ENCODE results near the gene RAD51B.

Gene RAD51B

DNA sequence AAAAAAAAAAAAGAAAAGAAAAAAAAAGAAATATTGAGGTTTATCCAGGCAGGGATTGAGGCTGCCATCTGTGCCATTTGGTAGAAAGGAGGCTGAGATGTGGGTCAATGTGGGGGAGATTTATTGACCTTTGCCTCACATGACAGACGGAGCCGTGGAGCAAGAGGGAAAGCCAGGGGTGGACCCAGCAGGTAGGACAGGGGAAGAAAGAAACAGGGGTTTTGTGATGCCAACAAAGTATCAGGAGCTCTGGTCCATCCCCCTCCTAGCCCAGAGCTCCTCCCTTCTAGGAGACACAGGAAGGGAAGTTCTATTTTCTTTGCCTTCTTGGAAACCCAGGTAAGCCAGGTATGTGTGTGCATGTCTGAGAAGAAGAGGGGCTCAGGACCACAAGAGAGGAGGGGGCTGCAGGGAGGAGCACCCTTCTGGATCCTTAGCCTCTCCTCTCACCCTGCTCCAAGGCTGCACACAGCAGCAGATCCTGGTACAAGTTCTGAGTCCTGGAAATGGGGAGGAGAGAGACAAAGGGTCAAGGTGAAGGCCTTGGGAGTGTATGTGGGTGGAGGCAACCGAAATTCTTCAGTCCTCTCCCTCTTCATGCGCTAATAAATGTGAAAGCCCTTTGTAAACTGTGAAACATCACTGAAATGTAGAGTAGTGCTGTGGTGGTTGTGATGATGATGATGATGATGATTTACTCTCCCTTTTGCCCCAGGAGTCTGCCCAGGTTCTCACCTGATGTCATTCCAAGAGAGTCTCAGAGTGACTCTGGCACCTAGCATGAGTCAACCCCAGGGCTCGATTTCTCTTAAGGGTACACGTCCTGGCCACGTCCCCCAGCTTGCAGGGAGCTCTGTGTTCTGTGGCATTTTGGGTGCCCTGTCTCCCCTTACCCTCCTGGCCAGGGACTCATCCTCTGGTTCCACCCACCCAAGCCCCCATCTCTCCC is 947.0 kb downstream of the RAD51B start:
- DNase-seq (ENCODE audit: insufficient read length, low spot score) (no peak), FAIRE-seq (no peak)
- TF ChIP-seq, protein P1, sequence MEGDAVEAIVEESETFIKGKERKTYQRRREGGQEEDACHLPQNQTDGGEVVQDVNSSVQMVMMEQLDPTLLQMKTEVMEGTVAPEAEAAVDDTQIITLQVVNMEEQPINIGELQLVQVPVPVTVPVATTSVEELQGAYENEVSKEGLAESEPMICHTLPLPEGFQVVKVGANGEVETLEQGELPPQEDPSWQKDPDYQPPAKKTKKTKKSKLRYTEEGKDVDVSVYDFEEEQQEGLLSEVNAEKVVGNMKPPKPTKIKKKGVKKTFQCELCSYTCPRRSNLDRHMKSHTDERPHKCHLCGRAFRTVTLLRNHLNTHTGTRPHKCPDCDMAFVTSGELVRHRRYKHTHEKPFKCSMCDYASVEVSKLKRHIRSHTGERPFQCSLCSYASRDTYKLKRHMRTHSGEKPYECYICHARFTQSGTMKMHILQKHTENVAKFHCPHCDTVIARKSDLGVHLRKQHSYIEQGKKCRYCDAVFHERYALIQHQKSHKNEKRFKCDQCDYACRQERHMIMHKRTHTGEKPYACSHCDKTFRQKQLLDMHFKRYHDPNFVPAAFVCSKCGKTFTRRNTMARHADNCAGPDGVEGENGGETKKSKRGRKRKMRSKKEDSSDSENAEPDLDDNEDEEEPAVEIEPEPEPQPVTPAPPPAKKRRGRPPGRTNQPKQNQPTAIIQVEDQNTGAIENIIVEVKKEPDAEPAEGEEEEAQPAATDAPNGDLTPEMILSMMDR (IDR thresholded peaks at IDR 0.05; ENCODE audit: insufficient read depth, missing control alignments) = no peak

DNA sequence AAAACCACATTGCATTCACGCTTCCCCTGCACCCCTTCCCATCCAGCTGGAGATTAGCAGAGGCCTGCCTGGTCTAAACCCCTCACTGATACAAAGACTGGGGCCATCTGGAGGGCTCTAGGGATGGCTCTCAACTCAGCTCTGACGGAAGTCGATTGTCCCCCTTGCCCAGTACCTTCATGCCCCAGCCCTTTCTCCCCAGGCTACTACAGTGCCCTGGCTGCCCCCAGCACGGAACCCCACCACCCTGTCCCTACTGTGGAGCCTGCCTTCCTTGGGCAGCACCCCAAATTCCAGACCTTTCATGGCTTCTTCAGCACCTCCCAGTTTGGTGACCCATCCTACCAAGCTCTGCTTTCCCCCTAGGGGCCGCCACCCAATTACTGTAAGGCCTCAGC is 947.7 kb downstream of the RAD51B start:
- TF ChIP-seq, protein P1 (IDR thresholded peaks at IDR 0.05; ENCODE audit: insufficient read depth, missing control alignments) = no peak
- FAIRE-seq (no peak), DNase-seq (ENCODE audit: insufficient read length, low spot score) (no peak)

DNA sequence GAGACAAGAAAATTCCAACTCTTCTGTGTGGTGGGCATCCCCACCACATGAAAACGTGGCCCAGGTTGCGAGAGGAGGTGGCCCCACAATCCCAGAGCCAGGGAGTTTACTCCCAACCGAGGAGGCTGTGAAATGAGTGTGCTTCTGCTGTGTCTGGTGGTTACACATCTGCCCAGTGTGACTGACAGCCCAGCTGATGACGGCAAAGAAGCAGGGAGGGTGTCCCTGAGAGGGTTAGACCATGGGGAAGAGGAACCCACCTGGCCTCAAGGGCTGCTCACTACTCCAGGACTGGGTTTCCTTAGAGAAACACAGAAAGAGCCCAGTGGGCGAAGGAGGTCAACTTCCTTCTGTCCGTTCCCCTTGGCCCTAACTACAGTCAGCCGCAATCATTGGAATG is 948.7 kb downstream of the RAD51B start:
- no peak for FAIRE-seq
- TF ChIP-seq, protein P1 (IDR thresholded peaks at IDR 0.05; ENCODE audit: insufficient read depth, missing control alignments) = no peak
- no peak for DNase-seq (ENCODE audit: insufficient read length, low spot score)

DNA sequence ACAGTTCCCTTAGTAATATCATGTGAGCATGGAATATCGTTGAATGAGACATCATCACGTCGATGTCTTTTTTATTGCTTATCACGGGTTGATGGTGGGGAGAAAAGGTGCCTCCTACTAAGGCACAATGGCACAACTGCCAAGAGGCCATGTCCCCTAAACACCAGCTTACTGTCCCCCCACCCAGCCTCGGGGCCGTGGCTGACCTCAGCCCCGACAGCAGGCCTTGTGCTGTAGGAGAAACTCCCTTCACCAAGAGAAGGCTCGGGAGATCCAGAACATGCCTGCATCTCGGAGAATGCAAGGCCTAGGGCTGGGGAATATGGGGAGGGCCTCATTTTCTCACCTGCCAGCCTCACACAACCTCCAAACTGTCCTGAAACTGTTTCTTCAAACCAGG is 950.5 kb downstream of the RAD51B start:
- DNase-seq (ENCODE audit: insufficient read length, low spot score) (no peak), FAIRE-seq (no peak)
- TF ChIP-seq, protein P1 (IDR thresholded peaks at IDR 0.05; ENCODE audit: insufficient read depth, missing control alignments) = no peak

DNA sequence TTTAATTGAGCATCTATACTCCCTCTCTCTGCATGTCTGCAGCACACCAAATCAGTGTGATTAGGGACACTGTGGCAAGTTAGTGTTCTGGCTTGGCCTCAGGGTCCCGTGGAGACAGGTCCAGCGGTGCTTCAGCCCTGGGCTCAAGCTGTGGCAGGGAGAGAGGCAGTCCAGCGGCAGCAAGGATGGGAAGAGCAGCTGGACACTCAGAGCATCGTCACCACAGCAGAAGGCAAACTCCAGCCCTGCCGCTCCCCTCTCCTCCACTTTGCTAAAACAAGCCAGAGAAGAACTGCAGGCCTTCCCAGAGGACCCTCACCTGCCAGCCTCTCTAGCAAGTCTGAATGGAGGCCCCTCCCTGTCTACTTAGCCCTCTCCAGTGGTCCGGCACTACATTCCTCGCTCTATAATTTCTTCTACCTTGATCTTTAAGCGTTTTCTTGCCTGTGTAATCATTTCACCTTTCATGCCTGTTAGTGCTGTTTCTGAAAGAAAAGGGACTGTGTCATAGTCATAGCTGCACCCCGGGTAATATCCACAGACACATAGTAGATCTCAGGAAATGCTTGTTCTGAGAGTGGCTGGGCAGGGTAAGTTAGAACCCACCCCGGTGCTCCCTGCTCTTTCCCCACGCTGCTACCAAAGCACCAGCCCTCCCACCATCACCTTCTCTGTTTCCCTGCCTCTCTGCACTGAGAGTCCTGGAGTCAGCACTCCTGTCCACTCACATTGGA is 951.1 kb downstream of the RAD51B start:
- FAIRE-seq (no peak), DNase-seq (ENCODE audit: insufficient read length, low spot score) (no peak)
- TF ChIP-seq, protein P1 (IDR thresholded peaks at IDR 0.05; ENCODE audit: insufficient read depth, missing control alignments) = no peak

DNA sequence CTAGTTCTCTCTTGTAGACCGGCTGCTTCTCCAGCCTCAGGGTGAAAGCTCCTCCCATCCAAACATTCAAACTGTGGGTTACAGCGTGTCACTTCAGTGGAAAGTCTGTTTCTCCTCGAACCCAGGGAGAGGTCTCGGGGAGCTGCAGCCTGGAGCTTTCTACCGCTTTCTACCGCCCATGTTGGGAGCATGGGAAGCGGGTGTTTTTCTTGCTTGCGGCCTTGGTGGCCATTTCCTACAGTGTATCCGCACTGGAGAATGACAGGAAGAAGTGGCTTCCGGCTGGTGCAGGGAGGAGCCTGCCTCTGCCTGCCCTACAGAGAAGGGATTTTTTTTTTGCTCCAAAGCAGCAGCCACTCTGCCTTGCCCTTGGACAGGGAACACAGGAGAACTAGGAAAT is 952.1 kb downstream of the RAD51B start:
- no peak for DNase-seq (ENCODE audit: insufficient read length, low spot score)
- no peak for FAIRE-seq
- TF ChIP-seq, protein P1 (IDR thresholded peaks at IDR 0.05; ENCODE audit: insufficient read depth, missing control alignments) = no peak
